ENCODE results near the gene CDH4. TPM values are rescaled to one million over a fixed set of nuclear protein-coding genes. Genes with fewer than 3 reads are reported as not detected.

The CDH4 gene
- total RNA-seq, 2 experiments from 2014 or later = 0.11 to 0.18 TPM

GRCh38 chr20:61882716-61883615, 630.9 kb downstream of the CDH4 start:
- Mint-ChIP-seq H3K36me3 (ENCODE audit: low read depth) (no peaks in the 10 kb centered on the region), H3K27ac (no peak overlapping the region), H3K4me3 (no peak overlapping the region), H3K27me3 (peaks cover 1% of the 10 kb centered on the region), H3K9me3 (no peaks in the 10 kb centered on the region), H3K4me1 (ENCODE audit: low read depth) (no peaks in the 10 kb centered on the region)
- intact Hi-C loops (cut with micrococcal nuclease) = no loop called here
- no peak for ATAC-seq
- TF ChIP-seq CTCF (IDR thresholded peaks at IDR 0.05) = no peak
- no peak for DNase-seq
- CTCF ChIA-PET = no interaction called here
- POLR2A ChIA-PET = no interaction called here

- Mint-ChIP-seq H3K27me3 (peaks cover 1% of the 10 kb centered on the region), H3K27ac (no peak overlapping the region), H3K4me1 (ENCODE audit: low read depth) (no peaks in the 10 kb centered on the region), H3K36me3 (ENCODE audit: low read depth) (no peaks in the 10 kb centered on the region), H3K9me3 (no peaks in the 10 kb centered on the region), H3K4me3 (no peak overlapping the region)
- ChIA-PET CTCF (no interaction called here), POLR2A (no interaction called here)
- ATAC-seq (no peak), DNase-seq (no peak)
- intact Hi-C loops (cut with micrococcal nuclease) = no loop called here
- TF ChIP-seq CTCF (IDR thresholded peaks at IDR 0.05) = no peak
These were observed 631.9 kb downstream of the CDH4 start for GRCh38 chr20:61883857-61884393.

- no peak for ATAC-seq
- CTCF ChIA-PET = no interaction called here
- POLR2A ChIA-PET = no interaction called here
- Mint-ChIP-seq H3K27ac (no peak overlapping the region), H3K27me3 (peaks cover 1% of the 10 kb centered on the region), H3K36me3 (ENCODE audit: low read depth) (no peaks in the 10 kb centered on the region), H3K9me3 (no peaks in the 10 kb centered on the region), H3K4me1 (ENCODE audit: low read depth) (no peaks in the 10 kb centered on the region), H3K4me3 (no peak overlapping the region)
- intact Hi-C loops (cut with micrococcal nuclease) = no loop called here
- DNase-seq = no peak
- no peak for TF ChIP-seq CTCF (IDR thresholded peaks at IDR 0.05)
These were observed 632.7 kb downstream of the CDH4 start for GRCh38 chr20:61884571-61885389.

GRCh38 chr20:61885759-61886715, 634.0 kb downstream of the CDH4 start:
- POLR2A ChIA-PET = no interaction called here
- no peak overlapping the region for H3K27ac Mint-ChIP-seq
- DNase-seq (no peak), ATAC-seq (no peak)
- CTCF ChIA-PET = interaction anchor here (1.3 kb wide), 1 partner anchor 10 kb away, joined by 7 read pairs; no protein-coding TSS in a partner anchor
- H3K4me3 Mint-ChIP-seq = no peak overlapping the region
- peaks cover 1% of the 10 kb centered on the region for H3K27me3 Mint-ChIP-seq
- H3K4me1 Mint-ChIP-seq (ENCODE audit: low read depth) = no peaks in the 10 kb centered on the region
- no peaks in the 10 kb centered on the region for H3K36me3 Mint-ChIP-seq (ENCODE audit: low read depth)
- intact Hi-C loops (cut with micrococcal nuclease) = no loop called here
- H3K9me3 Mint-ChIP-seq = no peaks in the 10 kb centered on the region
- TF ChIP-seq CTCF (IDR thresholded peaks at IDR 0.05) = no peak
